NCI-H1092 treated with DMSO at 0.1 percent for 48 hours (cell line): ENCODE measurements around the gene MIF.
"Not testable (repeated sequence)": the region's sequence is repeated elsewhere in the genome, so short reads cannot be mapped to it uniquely, and the experiment has no call there.

ENCODE experiments used
- DNase-seq: peaks from one replicate; lab custom pipeline; 2025; lab: John Stamatoyannopoulos, UW

Gene MIF

GRCh38 chr22:23877566-23877965 is 16.6 kb upstream of the MIF start:
- DNase-seq: no peak

- DNase-seq: no peak
Observed at GRCh38 chr22:23878219-23878618, 16.0 kb upstream of the MIF start.

- DNase-seq: no peak
Observed at GRCh38 chr22:23882370-23882769, 11.8 kb upstream of the MIF start.

- no peak for DNase-seq
Observed at GRCh38 chr22:23883658-23884057, 10.5 kb upstream of the MIF start.

- DNase-seq: no peak
Observed at GRCh38 chr22:23884140-23884539, 10.0 kb upstream of the MIF start.

GRCh38 chr22:23888615-23889401 is 5.4 kb upstream of the MIF start:
- DNase-seq: no peak

- no peak for DNase-seq
Observed at GRCh38 chr22:23889620-23890019, 4.6 kb upstream of the MIF start.

GRCh38 chr22:23891726-23892125 is 2.5 kb upstream of the MIF start:
- no peak for DNase-seq

GRCh38 chr22:23892130-23892529 is 2.1 kb upstream of the MIF start:
- no peak for DNase-seq

- no peak for DNase-seq
Observed at GRCh38 chr22:23892706-23893105, 1.5 kb upstream of the MIF start.

GRCh38 chr22:23893121-23893944 is 850 bp upstream of the MIF start:
- DNase-seq: no peak

- peak; percentile 62 for DNase-seq
Observed at GRCh38 chr22:23894710-23895598, 771 bp downstream of the MIF start.

GRCh38 chr22:23895599-23896144 is 1.5 kb downstream of the MIF start:
- DNase-seq: no peak

GRCh38 chr22:23896166-23896522 is 2.0 kb downstream of the MIF start:
- no peak for DNase-seq

- no peak for DNase-seq
Observed at GRCh38 chr22:23896523-23897186, 2.5 kb downstream of the MIF start.

GRCh38 chr22:23897320-23897719 is 3.1 kb downstream of the MIF start:
- no peak for DNase-seq

GRCh38 chr22:23898006-23898974 is 4.1 kb downstream of the MIF start:
- DNase-seq: no peak

- no peak for DNase-seq
Observed at GRCh38 chr22:23899042-23899745, 5.0 kb downstream of the MIF start.

GRCh38 chr22:23900227-23900626 is 6.0 kb downstream of the MIF start:
- DNase-seq: not testable (repeated sequence)

- DNase-seq: no peak
Observed at GRCh38 chr22:23901600-23901999, 7.4 kb downstream of the MIF start.
